H1 (cell line): ENCODE measurements around the gene HMGN1. TPM values are rescaled to one million over a fixed set of nuclear protein-coding genes. Genes with fewer than 3 reads are reported as not detected.
A peak's percentile ranks its signal among the peaks of the same experiment; 100 is the strongest.

ENCODE experiments used
- CTCF ChIA-PET: fragments of 300-600 bp; sonication (Branson Sonifier 250); formaldehyde crosslinking; loops from one replicate; lab custom pipeline; 2021; ENCODE audit not compliant: partially characterized antibody; lab: Charles Lee
- POLR2A ChIA-PET: fragments of 300-600 bp; sonication (Branson Sonifier 250); formaldehyde crosslinking; loops from one replicate; lab custom pipeline; 2021; ENCODE audit warnings: inconsistent platforms; ENCODE audit not compliant: partially characterized antibody; lab: Charles Lee
- DNase-seq, 2 experiments: peaks; one replicate each; pipeline versions ENCODE4 v3.0.0 to v3.0.0-alpha.2; 2010 to 2022; ENCODE audit warnings: low spot score in 2 of 2, low read depth in 1 of 2, mixed read lengths in 1 of 2
- FAIRE-seq: peaks from 2 replicates; lab custom pipeline; 2011; peaks lifted over from hg19 to GRCh38; lab: Jason Lieb, UNC
- H2AFZ ChIP-seq: 2 replicates; pipeline ENCODE4 v1.8.1; 2012; ENCODE audit warnings: low read length, inconsistent platforms
- H2AK5ac ChIP-seq: 2 replicates; pipeline ENCODE4 v1.6.1; 2013; ENCODE audit warnings: low read depth, low read length
- H2BK120ac ChIP-seq: replicated peaks from 2 replicates; pipeline ENCODE3; 2013; ENCODE audit warnings: low read depth, low read length, inconsistent platforms
- H2BK12ac ChIP-seq: 2 replicates; pipeline ENCODE4 v1.6.1; 2013; ENCODE audit warnings: low read depth, low read length
- H2BK15ac ChIP-seq: 2 replicates; pipeline ENCODE4 v1.6.1; 2013; ENCODE audit warnings: low read length
- H2BK20ac ChIP-seq: 2 replicates; pipeline ENCODE4 v1.6.1; 2013; ENCODE audit warnings: low read length
- H2BK5ac ChIP-seq: 2 replicates; pipeline ENCODE4 v1.6.1; 2013; ENCODE audit warnings: low read depth, low read length
- H3K14ac ChIP-seq: 2 replicates; pipeline ENCODE4 v1.6.1; 2013; ENCODE audit warnings: inconsistent platforms; ENCODE audit not compliant: insufficient read length
- H3K18ac ChIP-seq: 2 replicates; pipeline ENCODE4 v1.6.1; 2013; ENCODE audit warnings: low read length; ENCODE audit errors: extremely low read depth
- H3K23ac ChIP-seq: 2 replicates; pipeline ENCODE4 v1.6.1; 2013; ENCODE audit warnings: inconsistent platforms; ENCODE audit not compliant: insufficient read length
- H3K23me2 ChIP-seq: 2 replicates; pipeline ENCODE4 v1.6.1; 2013; ENCODE audit warnings: low read depth, low read length
- H3K27ac ChIP-seq: 2 replicates; pipeline ENCODE4 v1.6.1; 2011; ENCODE audit warnings: low read depth, low read length, inconsistent platforms
- H3K27me3 ChIP-seq, 4 experiments: replicated peaks in 1 of 4; 1 replicate in 1 of 4; 2 replicates in 3 of 4; pipeline versions ENCODE4 v1.6.1 to v1.8.1; 2011 to 2013; ENCODE audit warnings: low read length in 3 of 4, mild to moderate bottlenecking in 3 of 4, inconsistent platforms in 2 of 4, mixed read lengths in 2 of 4, moderate library complexity in 1 of 4; ENCODE audit not compliant: control insufficient read depth in 3 of 4, insufficient read depth in 3 of 4; ENCODE audit errors: extremely low read depth in 1 of 4
- H3K36me3 ChIP-seq, 4 experiments: 2 replicates each; pipeline versions ENCODE4 v1.6.1 to v1.8.1; 2011 to 2013; ENCODE audit warnings: mild to moderate bottlenecking in 4 of 4, low read length in 3 of 4, moderate library complexity in 2 of 4, control low read depth in 1 of 4, inconsistent platforms in 1 of 4; ENCODE audit not compliant: insufficient read depth in 4 of 4, control insufficient read depth in 2 of 4
- H3K4ac ChIP-seq: replicated peaks from 2 replicates; pipeline ENCODE3; 2013; ENCODE audit warnings: low read length, low read depth, mixed read lengths, inconsistent platforms; ENCODE audit not compliant: insufficient read length
- H3K4me1 ChIP-seq, 4 experiments: replicated peaks in 1 of 4; 1 replicate in 1 of 4; 2 replicates in 3 of 4; pipeline versions ENCODE4 v1.6.1 to v1.8.1; 2011 to 2013; ENCODE audit warnings: low read length in 3 of 4, inconsistent platforms in 2 of 4, mixed read lengths in 1 of 4; ENCODE audit not compliant: insufficient read depth in 4 of 4, control insufficient read depth in 3 of 4
- H3K4me2 ChIP-seq, 2 experiments: 2 replicates each; pipeline versions ENCODE4 v1.6.1 to v1.8.1; 2011 to 2013; ENCODE audit warnings: low read depth in 2 of 2, low read length in 2 of 2, control low read depth in 1 of 2, inconsistent platforms in 1 of 2, mild to moderate bottlenecking in 1 of 2; ENCODE audit not compliant: insufficient read depth in 1 of 2
- H3K4me3 ChIP-seq, 4 experiments: fragments of 200-600, 300-600 bp in 1 of 4; sonication (generic), shearing (Covaris generic), sonication (Bioruptor Twin) in 1 of 4; 2 replicates each; pipeline versions ENCODE4 v1.5.1 to v1.8.1; 2011 to 2016; ENCODE audit warnings: low read length in 4 of 4, low read depth in 3 of 4, control low read depth in 2 of 4, inconsistent platforms in 2 of 4, mild to moderate bottlenecking in 2 of 4, mixed read lengths in 1 of 4, moderate library complexity in 1 of 4; ENCODE audit not compliant: insufficient read depth in 2 of 4; ENCODE audit errors: extremely low read depth in 1 of 4
- H3K56ac ChIP-seq: replicated peaks from 2 replicates; pipeline ENCODE3; 2013; ENCODE audit warnings: low read depth, mild to moderate bottlenecking, mixed read lengths, low read length, inconsistent platforms; ENCODE audit not compliant: insufficient read length
- H3K79me1 ChIP-seq: 2 replicates; pipeline ENCODE4 v1.6.1; 2013; ENCODE audit warnings: low read depth, low read length, control low read depth
- H3K79me2 ChIP-seq, 2 experiments: 2 replicates each; pipeline versions ENCODE4 v1.6.1 to v1.8.1; 2012 to 2013; ENCODE audit warnings: low read length in 2 of 2, mild to moderate bottlenecking in 2 of 2, inconsistent platforms in 1 of 2; ENCODE audit not compliant: insufficient read depth in 2 of 2, control insufficient read depth in 1 of 2
- H3K9ac ChIP-seq, 4 experiments: replicated peaks in 1 of 4; 1 replicate in 1 of 4; 2 replicates in 3 of 4; pipeline versions ENCODE4 v1.6.1 to v1.8.1; 2011 to 2013; ENCODE audit warnings: low read depth in 3 of 4, low read length in 3 of 4, control low read depth in 2 of 4, mild to moderate bottlenecking in 2 of 4, moderate library complexity in 2 of 4, inconsistent platforms in 1 of 4; ENCODE audit errors: extremely low read depth in 1 of 4
- H3K9me3 ChIP-seq, 2 experiments: 2 replicates each; pipeline versions ENCODE4 v1.6.1 to v1.8.1; 2012 to 2013; ENCODE audit warnings: mild to moderate bottlenecking in 2 of 2, moderate library complexity in 2 of 2, control low read depth in 1 of 2, inconsistent platforms in 1 of 2, low read depth in 1 of 2, low read length in 1 of 2, mixed read lengths in 1 of 2; ENCODE audit not compliant: insufficient read depth in 2 of 2
- H4K20me1 ChIP-seq, 2 experiments: replicated peaks in 1 of 2; 2 replicates each; pipeline versions ENCODE3 to v1.8.1; 2011 to 2013; ENCODE audit warnings: inconsistent platforms in 2 of 2, low read length in 2 of 2, mild to moderate bottlenecking in 1 of 2; ENCODE audit not compliant: insufficient read depth in 2 of 2, control insufficient read depth in 1 of 2
- H4K5ac ChIP-seq: 2 replicates; pipeline ENCODE4 v1.6.1; 2013; ENCODE audit warnings: low read length, low read depth, mixed read lengths, inconsistent platforms; ENCODE audit not compliant: insufficient read length
- H4K8ac ChIP-seq: 2 replicates; pipeline ENCODE4 v1.8.0; 2013; ENCODE audit warnings: mild to moderate bottlenecking, moderate library complexity, low read length, inconsistent platforms; ENCODE audit not compliant: insufficient read depth; ENCODE audit errors: extremely low read depth
- H4K91ac ChIP-seq: replicated peaks from 2 replicates; pipeline ENCODE3; 2013; ENCODE audit warnings: low read length, mixed read lengths, inconsistent platforms; ENCODE audit not compliant: insufficient read length
- BRCA1 ChIP-seq: IDR thresholded peaks from 2 replicates; pipeline ENCODE4 v1.6.1; 2012; ENCODE audit warnings: low read depth, low read length, improper control_type of control experiment
- HDAC2 ChIP-seq, 2 experiments: fragments of 300-600 bp in 1 of 2; sonication (generic) in 1 of 2; IDR thresholded peaks; 2 replicates each; pipeline ENCODE4 v1.6.1; 2011 to 2012; ENCODE audit warnings: low read depth in 2 of 2, low read length in 2 of 2, mild to moderate bottlenecking in 2 of 2, moderate library complexity in 2 of 2, borderline replicate concordance in 1 of 2, inconsistent platforms in 1 of 2
- JUN ChIP-seq: IDR thresholded peaks from 2 replicates; pipeline ENCODE4 v1.6.1; 2011; ENCODE audit warnings: low read depth, mild to moderate bottlenecking, improper control_type of control experiment, low read length
- KDM1A ChIP-seq: fragments of 200-600, 300-600 bp; sonication (generic); IDR thresholded peaks from 2 replicates; pipeline ENCODE4 v1.7.1; 2016; ENCODE audit warnings: mild to moderate bottlenecking, low read length, borderline replicate concordance
- NANOG ChIP-seq: IDR thresholded peaks from 2 replicates; pipeline ENCODE4 v1.6.1; 2011; ENCODE audit warnings: low read length, low read depth, mild to moderate bottlenecking, inconsistent platforms; ENCODE audit not compliant: insufficient read depth, poor library complexity, severe bottlenecking
- RBBP5 ChIP-seq: IDR thresholded peaks from 2 replicates; pipeline ENCODE4 v1.7.1; 2012; ENCODE audit warnings: low read depth, mild to moderate bottlenecking, inconsistent platforms, low read length, moderate library complexity, borderline replicate concordance
- SAP30 ChIP-seq: fragments of 300-600 bp; sonication (generic); IDR thresholded peaks from 2 replicates; pipeline ENCODE4 v1.7.1; 2012; ENCODE audit warnings: low read length, moderate library complexity, mild to moderate bottlenecking, inconsistent platforms; ENCODE audit not compliant: insufficient read depth, insufficient replicate concordance
- SRF ChIP-seq: IDR thresholded peaks from 2 replicates; pipeline ENCODE4 v1.6.1; 2011; ENCODE audit warnings: mild to moderate bottlenecking, low read depth, low read length, moderate library complexity
- TAF1 ChIP-seq: IDR thresholded peaks from 2 replicates; pipeline ENCODE4 v1.6.1; 2011; ENCODE audit warnings: mild to moderate bottlenecking, low read depth, low read length
- ZNF274 ChIP-seq: IDR thresholded peaks from 2 replicates; pipeline ENCODE4 v1.7.0; 2012; ENCODE audit warnings: low read length, borderline replicate concordance; ENCODE audit errors: extremely low read depth
- WGBS, 2 experiments: shearing (Covaris generic) in 1 of 2; methylation state at CpG; one replicate each; pipeline versions ENCODE4 v1.1.6 to v1.1.7; 2013 to 2015; ENCODE audit warnings: low lambda C conversion rate in 2 of 2, mixed read lengths in 2 of 2, inconsistent platforms in 1 of 2, low coverage in 1 of 2, missing lambda C conversion rate in 1 of 2; ENCODE audit not compliant: insufficient replicate concordance in 2 of 2, insufficient coverage in 1 of 2, insufficient read length in 1 of 2; ENCODE audit errors: extremely low coverage in 1 of 2, missing lambda C conversion rate in 1 of 2; 5-methylcytosine and 5-hydroxymethylcytosine counted together
- polyA plus RNA-seq, 7 experiments: library from polyadenylated mRNA; depleted of rRNA in 3 of 7; stranded (reverse) in 5 of 7; unstranded in 2 of 7; fragments of >200 nt in 5 of 7; fragments of 200-250 nt in 2 of 7; gene quantifications; 1 replicate in 5 of 7; 2 replicates in 1 of 7; 4 replicates in 1 of 7; pipeline versions ENCODE4 v1.2.1 to v1.2.3, GENCODE V29; 2011 to 2013; ENCODE audit warnings: missing spikeins in 2 of 7, mixed read lengths in 2 of 7
- total RNA-seq: library from RNA; stranded (reverse); fragmentation: NEBNext Ultra II Directional; extraction: Animal tissue kit (Norgen Biotek cat#: 25700); gene quantifications from 2 replicates; pipeline ENCODE4 v1.2.1, GENCODE V29; 2021

HMGN1 gene
- total and polyA plus RNA-seq, 2 of the 8 experiments (the other 6 are each of a cell fraction or from before 2014, with no cell fraction given): 279 to 505 TPM

- H3K79me1 ChIP-seq: no peaks in the 10 kb centered on the region; the same call in 1 of the 2 replicates
- H3K4me2 ChIP-seq: peak overlapping the region in 1 of 2 experiments; percentile 64; a peak in 1 of 4 replicates
- no peaks in the 10 kb centered on the region for H3K27me3 ChIP-seq
- H3K23me2 ChIP-seq: no peaks in the 10 kb centered on the region; the same call in 1 of the 2 replicates
- H3K23ac ChIP-seq: no peak overlapping the region
- no peak for DNase-seq
- no peak overlapping the region for H2BK20ac ChIP-seq
- CTCF ChIA-PET: interaction anchor here (1.0 to 1.9 kb wide), 5 partner anchors 9 to 55 kb away, joined by 4 to 12 read pairs (median 6); no protein-coding TSS in a partner anchor
- no peak overlapping the region for H3K27ac ChIP-seq
- H2AK5ac ChIP-seq: no peak overlapping the region
- POLR2A ChIA-PET: interaction anchor here (1.0 to 3.7 kb wide), 4 partner anchors 13 to 72 kb away, joined by 3 to 40 read pairs (median 8); partner anchors contain the start of gene HMGN1
- no peak overlapping the region for H3K4me3 ChIP-seq
- 94% methylated on average over 11 of the region's 11 CpGs; no CpG with 5 or more reads in 1 of the 2 experiments for WGBS, 2 experiments
- no peak overlapping the region for H4K91ac ChIP-seq
- peak overlapping the region; percentile 57; the same call in 1 of the 2 replicates for H4K8ac ChIP-seq
- no peak overlapping the region for H2BK12ac ChIP-seq
- TF ChIP-seq BRCA1: no peak
- TF ChIP-seq KDM1A: peak; percentile 85
- TF ChIP-seq SRF: no peak
- no peak for TF ChIP-seq RBBP5
- no peak for TF ChIP-seq NANOG
- TF ChIP-seq ZNF274: no peak
- no peak for TF ChIP-seq SAP30
- no peak for TF ChIP-seq JUN
- TF ChIP-seq TAF1: no peak
- 0 out of 4 replicates have a peak, but pooled peaks of 1 of the 2 experiments have one; percentile 22 for TF ChIP-seq HDAC2 (IDR thresholded peaks at IDR 0.05; ENCODE audit: borderline replicate concordance in 1 of 2, low read depth in 2 of 2, low read length in 2 of 2)
- no peak overlapping the region for H2AFZ ChIP-seq
- H4K5ac ChIP-seq: no peak overlapping the region
- no peaks in the 10 kb centered on the region for H3K9me3 ChIP-seq
- H3K4ac ChIP-seq: no peak overlapping the region
- peaks cover 0 to 2% (median 0%) of the 10 kb centered on the region in 4 experiments; a peak in 1 of 7 replicates for H3K4me1 ChIP-seq
- H2BK5ac ChIP-seq: no peak overlapping the region
- H3K56ac ChIP-seq: no peak overlapping the region
- H3K79me2 ChIP-seq: peaks cover 0 to 3% of the 10 kb centered on the region in 2 experiments; a peak in 1 of 4 replicates
- H3K36me3 ChIP-seq: peaks cover 0 to 4% (median under 1%) of the 10 kb centered on the region in 4 experiments; a peak in 1 of 8 replicates
- no peak overlapping the region for H3K9ac ChIP-seq
- no peak overlapping the region for H2BK120ac ChIP-seq
- H3K18ac ChIP-seq: no peak overlapping the region
- H3K14ac ChIP-seq: no peak overlapping the region
- H4K20me1 ChIP-seq: no peaks in the 10 kb centered on the region
- H2BK15ac ChIP-seq: no peak overlapping the region
- no peak for FAIRE-seq
Observed at GRCh38 chr21:39386899-39387298, 38.0 kb upstream of the HMGN1 start.
